HG03442 (cell line): Measurements from ENCODE around the gene LRRTM2.
"Not testable (repeated sequence)": the region's sequence is repeated elsewhere in the genome, so short reads cannot be mapped to it uniquely, and the experiment has no call there.

Experiments used
- ATAC-seq: cut with Tn5 transposase; IDR thresholded peaks from one replicate; pipeline ENCODE4 v1.9.1; 2021; ENCODE audit warnings: mild to moderate bottlenecking, moderate library complexity; ENCODE audit not compliant: unreplicated experiment

Gene LRRTM2

DNA sequence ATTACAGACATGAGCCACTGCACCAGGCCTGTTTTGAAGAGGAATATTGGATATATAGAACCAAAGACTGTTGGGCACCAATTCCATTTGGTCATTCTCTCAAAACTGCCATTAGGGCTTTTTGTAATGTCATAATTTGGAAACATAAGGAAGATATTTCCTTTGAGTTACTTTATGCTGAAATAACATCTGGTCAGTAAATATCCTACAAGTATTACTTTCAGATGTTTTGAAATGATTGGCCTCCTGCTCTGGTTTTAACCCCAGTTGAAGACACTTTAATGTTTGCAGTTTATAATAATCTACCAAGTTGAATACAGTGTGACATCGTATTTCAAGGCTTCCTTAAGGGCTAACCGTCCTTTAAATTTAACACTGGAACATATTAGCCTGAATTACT lies 33.6 kb downstream of the LRRTM2 start:
- ATAC-seq, result no peak

DNA sequence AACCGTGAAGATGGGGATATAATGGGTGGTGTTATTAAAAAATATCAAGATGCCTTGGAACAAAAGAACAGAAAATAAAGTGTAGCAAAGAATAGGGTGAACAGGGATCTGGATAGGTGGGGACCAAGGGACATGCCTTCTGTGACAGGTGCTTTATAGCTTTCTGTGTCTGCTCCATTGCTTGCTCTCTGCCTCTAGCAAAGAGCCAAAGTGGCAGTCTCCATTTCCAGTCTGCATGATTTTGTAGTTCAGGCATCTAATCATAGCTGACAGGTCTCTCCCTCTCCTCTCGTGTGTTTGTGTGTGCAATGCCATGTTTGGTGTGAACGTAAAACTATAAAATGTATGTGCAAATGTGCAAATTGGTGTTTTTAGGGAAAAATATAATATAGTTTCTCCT lies 35.0 kb downstream of the LRRTM2 start:
- ATAC-seq, result no peak

DNA sequence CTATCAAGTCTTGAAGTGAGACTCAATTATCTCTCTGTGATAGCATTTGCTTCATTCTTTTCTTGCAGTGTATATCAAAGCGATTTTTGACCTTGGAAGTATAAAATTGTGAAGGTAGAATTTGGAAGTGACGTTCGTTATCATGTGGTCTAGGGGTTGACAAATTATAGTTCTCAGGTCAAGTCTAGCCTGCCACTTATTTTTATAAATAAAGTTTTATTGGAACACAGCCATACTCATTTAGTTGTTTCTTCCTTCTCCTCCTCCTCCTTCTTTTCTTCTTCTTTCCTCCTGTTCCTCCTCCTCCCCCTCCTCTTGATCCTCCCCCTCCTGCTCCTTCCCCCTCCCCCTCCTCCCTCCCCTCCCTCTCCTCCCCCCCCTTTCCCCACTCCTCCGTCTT lies 38.0 kb downstream of the LRRTM2 start:
- no peak for ATAC-seq

DNA sequence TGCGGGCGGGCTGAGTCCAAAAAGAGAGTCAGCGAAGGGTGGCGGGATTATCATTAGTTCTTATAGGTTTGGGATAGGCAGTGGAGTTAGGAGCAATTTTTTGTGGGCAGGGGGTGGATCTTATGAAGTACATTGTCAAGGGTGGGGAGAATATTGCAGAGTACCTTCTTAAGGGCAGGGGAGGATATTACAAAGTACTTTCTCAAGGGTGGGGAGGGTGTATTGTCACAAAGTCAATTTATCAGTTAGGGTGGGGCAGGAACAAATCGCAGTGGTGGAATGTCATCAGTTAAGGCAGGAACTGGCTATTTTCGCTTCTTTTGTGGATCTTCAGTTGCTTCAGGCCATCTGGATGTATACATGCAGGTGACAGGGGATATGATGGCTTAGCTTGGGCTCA lies 40.3 kb downstream of the LRRTM2 start:
- not testable (repeated sequence) for ATAC-seq

DNA sequence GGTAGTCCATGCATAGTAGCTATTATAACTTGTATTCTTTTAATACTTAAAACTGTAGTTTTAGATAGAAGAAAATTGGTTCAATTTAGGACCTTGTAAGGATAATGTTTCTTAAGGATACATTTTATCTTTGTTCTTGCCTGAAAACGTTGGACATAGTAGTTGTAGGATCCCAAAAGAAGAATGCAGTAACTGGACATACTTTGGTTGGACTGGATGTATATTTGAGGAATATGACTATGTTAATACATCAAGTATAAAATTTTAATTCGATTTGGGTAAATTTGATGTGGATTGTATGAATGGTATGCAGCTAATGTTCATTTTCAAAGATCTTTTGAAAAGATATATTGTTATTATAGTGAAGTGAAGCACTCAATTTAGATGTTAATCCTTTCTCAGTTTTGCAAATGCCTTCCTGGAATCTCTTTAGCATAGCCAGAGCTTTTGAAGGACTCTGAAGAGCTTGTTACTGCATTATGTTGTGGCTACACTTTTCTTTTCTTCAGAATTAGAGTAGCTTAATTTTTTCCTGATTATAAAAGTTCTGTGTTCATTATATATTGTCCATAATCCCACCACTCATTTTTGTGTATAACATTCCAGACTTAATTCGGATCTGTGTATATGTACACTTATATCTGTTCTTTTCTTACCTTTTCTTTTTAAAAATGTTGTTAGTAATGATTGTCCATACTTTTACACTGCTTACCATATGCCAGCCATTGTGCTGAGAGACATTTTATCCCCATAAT lies 41.2 kb downstream of the LRRTM2 start:
- ATAC-seq, result no peak

DNA sequence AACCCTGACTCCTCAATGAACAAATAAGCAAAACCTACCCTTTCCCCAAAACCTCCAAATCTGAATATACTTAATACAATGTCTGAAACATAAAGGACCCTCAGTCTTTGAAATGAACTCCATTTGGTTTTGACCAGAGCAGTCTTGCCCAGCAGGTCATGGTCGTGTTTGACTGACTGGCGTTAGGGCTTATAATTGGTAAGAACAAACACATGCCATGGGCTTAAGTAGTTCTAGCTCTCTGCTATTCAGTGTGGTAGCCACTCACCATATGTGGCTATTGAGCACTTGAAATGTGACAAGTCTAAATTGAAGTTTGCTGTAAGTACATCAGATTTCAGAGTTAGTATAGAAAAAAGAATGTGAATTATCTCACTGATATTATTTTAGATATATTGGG lies 42.1 kb downstream of the LRRTM2 start:
- ATAC-seq, result no peak

DNA sequence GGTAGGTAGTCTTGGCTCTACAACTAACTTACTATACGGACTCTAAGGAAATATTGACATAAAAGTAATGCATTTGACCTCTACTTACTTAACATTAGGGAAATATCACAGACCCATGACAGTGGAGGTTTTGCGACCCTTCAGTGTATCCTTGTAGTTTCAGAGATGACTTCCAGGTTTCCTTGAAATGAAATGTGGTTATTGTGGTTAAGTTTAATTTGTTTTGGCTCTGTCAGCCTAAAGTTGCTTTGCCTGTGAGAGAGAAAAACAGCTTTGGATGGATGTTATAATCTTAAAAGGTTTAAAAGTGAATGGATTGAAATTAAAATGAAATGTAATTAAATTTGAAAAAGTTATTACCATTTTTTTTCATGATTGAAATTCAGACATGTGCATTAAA lies 42.9 kb downstream of the LRRTM2 start:
- no peak for ATAC-seq

DNA sequence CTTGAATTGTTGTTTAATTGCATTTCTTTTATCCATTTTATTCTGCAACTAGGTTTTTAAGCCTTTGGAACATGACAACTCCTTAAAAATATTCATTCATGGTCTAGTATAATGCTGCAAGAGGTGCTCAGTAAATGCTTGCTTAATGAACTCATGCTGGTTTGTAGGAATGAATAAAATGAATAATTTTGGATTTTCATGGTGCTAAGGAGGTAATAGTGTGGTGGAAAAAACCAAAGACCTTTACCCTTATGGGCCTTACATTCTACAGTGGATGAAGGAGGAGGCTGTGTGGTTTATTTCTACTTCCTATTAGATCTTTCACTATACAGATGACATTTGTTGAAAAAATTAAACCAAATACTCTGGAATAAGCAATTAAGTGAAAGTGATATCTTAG lies 43.4 kb downstream of the LRRTM2 start:
- no peak for ATAC-seq

DNA sequence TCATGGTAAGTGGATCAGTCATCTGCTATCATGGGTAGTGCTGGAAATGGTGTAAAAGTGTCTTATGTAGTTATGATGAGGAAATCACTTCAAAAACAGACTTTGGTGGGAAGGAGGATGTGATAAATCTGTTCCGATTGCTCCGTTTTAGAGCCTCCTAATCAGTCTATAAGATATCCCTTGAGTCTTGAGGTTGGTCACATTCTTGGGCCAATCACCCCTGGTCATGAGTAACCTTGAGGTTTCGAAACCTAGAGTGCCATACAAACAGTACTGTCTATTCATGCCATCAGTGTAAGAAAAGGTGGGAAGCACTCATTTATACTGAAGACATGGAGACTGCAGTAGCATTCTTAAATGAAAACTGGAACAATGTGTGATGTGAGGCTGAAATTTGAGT lies 45.8 kb downstream of the LRRTM2 start:
- ATAC-seq, result no peak

DNA sequence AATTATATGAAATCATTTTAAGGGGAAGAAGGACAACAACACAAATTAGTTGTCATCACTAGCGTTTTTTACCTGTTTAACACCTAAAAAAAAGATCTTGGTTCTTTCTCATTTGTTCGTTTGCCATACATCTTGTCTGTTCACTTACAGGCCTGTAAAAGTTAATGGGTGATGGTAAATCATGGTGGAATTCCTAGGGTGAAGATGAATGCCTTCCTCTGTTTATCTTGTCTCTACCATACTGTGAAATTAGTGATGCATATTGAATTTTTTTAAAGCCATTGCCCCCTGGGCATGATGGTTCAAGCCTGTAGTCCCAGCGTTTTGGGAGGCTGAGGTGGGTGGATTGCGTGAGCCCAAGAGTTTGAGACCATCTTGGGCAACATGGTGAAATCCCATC lies 46.6 kb downstream of the LRRTM2 start:
- no peak for ATAC-seq

DNA sequence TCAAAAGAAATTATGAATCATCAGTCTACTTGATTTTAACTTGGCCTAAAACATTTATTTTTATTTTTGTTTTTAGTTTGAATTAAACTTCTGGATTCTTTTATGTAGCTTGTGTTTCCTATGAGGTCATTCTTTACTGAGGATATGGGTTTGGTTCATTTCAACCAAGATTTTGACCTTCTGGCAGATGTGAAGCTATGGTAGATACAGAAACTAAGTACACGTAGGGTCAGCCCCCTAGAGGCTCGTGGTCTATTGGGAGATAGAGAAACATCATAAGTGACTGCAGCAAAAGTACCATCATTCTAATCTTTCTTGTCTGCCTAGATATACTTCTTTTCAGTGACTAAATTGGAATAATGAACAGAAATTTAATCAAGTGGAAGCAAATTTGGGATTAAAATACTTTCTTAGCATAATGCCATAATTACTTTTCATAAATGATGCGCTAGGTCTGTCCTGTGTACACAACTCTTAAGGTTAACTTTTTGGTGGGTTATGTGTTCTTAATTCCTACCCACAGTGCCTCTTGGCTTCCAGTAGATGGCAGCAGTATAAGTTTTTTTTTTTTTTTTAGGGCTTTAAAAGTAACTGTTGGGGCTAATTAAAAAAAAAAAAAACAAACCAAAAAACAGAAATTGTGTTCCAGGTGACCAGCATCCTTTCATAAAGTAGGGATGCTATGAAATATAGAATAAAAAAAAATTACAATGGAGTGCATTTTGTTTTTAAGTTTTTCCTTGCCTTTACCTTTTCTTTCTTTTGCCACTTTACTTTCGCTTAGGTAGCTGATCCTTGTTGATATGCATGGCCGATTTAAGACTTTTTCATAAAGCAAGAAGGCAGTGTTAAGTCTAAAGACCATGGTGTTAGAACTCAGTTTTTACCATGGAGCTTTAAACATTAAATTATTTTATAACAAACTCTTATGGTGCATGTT lies 49.9 kb downstream of the LRRTM2 start:
- no peak for ATAC-seq

DNA sequence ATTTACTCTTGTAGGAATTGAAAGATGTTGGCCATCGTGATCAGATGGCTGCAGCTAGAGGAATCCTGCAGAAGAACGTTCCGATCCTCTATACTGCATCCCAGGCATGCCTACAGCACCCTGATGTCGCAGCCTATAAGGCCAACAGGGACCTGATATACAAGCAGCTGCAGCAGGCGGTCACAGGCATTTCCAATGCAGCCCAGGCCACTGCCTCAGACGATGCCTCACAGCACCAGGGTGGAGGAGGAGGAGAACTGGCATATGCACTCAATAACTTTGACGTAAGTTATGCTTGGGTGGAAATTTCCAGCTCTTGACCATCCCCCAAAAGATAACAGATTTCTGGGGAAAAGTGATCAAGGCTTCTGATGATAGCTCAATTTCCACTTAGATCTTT lies 50.6 kb downstream of the LRRTM2 start:
- no peak for ATAC-seq

DNA sequence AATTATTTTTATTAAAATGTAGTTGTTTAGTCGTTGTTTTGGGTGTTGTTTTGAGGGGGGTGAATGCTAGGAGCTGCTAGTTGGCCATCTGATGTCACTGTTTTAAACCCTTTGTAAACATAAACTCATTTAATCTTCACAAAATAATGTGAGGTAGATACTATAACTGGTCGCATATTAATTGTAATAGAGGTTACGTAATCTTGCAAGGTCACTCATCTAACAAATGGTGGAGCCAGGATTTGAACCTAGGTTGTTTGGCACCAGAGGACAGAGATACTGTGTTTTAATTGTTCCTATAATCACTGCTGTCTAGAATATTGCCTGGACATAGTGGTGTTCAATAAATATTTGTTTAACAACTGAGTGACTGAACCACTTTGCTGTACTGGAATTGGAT lies 54.4 kb downstream of the LRRTM2 start:
- ATAC-seq, result no peak

DNA sequence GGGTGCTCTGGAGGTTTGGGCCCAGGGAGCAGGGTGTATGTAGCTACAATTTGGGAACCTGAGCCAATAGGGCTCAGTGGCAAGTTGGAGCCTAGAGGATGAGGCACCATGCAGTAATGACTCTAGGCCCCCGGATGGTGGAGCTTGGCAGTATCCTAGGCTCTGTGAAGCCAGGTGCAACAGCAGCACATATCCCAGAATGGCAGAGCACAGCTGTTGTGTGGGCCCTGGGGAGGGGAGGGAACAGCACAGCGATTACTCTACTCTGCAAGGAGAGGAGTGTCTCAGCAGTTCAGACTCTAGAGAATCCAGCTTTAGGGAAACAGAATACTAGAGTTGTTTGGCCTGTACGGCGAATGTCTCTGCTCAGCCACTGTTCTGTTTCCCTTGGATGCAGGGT lies 56.1 kb downstream of the LRRTM2 start:
- ATAC-seq, result no peak
